Coronary artery (tissue), 2 donors: ENCODE data around the gene COX6A1.
A peak's percentile ranks its signal among the peaks of the same experiment; 100 is the strongest.

Source experiments
- DNase-seq: peaks from one replicate; pipeline ENCODE4 v3.0.0-alpha.2; 2017; ENCODE audit warnings: low spot score
- H3K27ac ChIP-seq, 2 donors: fragments of 200-600 bp; sonication (generic); one replicate each; pipeline ENCODE4 v1.5.1; 2016 to 2019
- H3K4me3 ChIP-seq: fragments of 200-600 bp; sonication (generic); 2 replicates; pipeline ENCODE4 v1.5.1; 2016; ENCODE audit warnings: mild to moderate bottlenecking, moderate library complexity
- TF ChIP-seq, protein P1 (sequence below): fragments of 200-600 bp; sonication (generic); IDR thresholded peaks from one replicate; pipeline ENCODE4 v1.5.1; 2019; ENCODE audit warnings: antibody characterized with exemption

The COX6A1 gene

DNA sequence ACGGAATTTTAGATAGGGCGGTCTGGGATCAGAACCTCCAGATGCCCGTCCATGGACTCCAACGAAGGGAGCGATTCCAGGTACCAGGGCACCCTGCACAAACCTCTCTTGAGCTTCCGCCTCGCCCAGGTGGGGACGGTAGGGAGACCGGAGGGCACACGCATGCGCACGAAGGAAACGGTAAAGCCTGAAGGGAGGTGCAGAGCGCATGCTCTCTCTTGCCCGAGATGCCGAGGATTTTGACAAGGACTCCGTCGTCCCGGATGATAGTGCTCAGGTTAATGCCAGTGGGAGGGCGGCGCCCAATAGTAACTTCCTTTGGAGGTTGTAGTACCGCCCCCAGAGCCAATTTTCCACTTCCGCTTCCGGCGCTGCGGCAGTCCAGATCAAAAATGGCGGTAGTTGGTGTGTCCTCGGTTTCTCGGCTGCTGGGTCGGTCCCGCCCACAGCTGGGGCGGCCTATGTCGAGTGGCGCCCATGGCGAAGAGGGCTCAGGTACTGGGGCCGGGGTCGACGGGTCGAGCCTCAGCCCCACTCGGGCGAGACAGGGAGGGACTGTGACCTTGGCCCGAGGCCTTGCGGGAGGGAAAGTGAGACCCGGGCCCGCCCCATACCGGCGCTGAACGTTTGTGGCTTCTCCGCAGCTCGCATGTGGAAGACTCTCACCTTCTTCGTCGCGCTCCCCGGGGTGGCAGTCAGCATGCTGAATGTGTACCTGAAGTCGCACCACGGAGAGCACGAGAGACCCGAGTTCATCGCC is at the start of gene COX6A1:
Gene COX6A1 (plus strand): TSS at position 379 of the 760 bp plus-strand sequence. CDS start 14 bp downstream, at position 393.
- TF ChIP-seq, protein P1, sequence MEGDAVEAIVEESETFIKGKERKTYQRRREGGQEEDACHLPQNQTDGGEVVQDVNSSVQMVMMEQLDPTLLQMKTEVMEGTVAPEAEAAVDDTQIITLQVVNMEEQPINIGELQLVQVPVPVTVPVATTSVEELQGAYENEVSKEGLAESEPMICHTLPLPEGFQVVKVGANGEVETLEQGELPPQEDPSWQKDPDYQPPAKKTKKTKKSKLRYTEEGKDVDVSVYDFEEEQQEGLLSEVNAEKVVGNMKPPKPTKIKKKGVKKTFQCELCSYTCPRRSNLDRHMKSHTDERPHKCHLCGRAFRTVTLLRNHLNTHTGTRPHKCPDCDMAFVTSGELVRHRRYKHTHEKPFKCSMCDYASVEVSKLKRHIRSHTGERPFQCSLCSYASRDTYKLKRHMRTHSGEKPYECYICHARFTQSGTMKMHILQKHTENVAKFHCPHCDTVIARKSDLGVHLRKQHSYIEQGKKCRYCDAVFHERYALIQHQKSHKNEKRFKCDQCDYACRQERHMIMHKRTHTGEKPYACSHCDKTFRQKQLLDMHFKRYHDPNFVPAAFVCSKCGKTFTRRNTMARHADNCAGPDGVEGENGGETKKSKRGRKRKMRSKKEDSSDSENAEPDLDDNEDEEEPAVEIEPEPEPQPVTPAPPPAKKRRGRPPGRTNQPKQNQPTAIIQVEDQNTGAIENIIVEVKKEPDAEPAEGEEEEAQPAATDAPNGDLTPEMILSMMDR = no peak
- DNase-seq = peak; percentile 92
- peak within 1 kb of the TSS; percentile 76 to 88 for H3K27ac ChIP-seq
- peak within 1 kb of the TSS; percentile 82 for H3K4me3 ChIP-seq

DNA sequence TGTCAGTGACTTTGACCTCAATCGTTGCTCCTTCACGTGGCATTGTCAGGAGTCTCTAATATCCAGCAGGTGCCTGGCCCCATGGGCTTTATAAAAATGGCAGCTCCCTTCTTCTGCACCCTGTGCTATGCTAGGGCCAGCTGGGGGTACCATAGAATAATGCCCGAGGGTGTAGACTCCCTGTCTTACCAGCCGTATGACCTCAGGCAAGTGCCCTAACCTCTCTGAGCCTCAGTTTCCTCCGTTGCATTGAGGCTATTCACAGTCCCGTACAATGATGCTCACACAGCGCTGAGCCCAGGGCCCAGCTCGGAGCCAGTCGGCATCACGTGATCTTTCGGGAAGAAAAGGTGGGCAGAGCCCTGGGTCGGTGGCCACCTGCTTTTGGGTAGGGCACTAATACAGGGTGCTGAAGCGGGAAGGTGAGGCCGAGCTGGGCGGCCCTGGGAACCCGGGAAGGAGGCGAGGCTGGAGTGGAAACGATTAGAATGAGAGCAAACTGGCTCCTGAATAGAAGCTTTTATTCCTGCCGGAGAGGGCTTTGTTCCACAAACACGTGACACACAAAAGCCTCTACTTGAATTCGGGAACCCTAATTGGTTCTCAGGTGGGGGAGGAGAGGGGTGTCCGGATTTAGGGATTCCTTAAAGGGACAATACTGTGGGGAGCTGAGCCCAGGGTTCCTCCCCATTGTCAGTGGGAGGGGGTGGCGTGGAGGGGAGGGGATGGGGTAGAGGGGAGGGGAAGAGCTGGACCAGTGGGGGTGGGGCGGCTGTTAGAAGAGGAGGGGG is 49.0 kb upstream of the COX6A1 start:
- DNase-seq = no peak
- Histone ChIP-seq H3K4me3 (no peak overlapping the region), H3K27ac (no peak overlapping the region)
- TF ChIP-seq, protein P1 = no peak

DNA sequence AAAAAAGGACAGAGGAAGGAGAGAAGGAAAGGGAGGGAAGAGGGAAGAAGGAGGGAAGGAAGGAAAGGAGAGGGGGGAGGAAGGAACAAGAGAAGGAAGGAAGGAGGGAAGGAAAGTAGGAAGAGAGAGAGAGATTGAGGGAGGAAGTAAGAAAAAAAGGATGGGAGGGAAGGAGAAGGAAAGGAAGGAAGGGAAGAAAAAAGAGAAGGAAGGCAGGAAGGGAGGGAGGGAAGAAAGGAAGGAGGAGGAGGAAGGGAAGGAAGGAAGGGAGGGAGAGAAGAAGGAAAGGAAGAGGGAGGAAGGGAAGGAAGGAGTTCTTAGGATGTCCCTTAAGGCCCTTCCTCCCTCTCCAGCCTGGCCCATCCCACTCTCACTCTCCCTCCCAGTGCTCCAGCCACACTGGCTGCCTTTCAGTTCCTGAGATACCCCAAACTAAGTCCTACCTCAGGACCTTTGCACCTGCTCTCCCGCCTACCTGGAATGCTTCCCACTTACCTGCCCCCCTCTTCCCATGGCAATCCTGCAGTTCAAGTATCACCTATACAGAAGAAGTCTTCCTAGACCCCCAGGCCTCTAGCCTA is 47.3 kb upstream of the COX6A1 start:
- Histone ChIP-seq H3K27ac (no peak overlapping the region), H3K4me3 (no peak overlapping the region)
- DNase-seq = no peak
- TF ChIP-seq, protein P1 = no peak

DNA sequence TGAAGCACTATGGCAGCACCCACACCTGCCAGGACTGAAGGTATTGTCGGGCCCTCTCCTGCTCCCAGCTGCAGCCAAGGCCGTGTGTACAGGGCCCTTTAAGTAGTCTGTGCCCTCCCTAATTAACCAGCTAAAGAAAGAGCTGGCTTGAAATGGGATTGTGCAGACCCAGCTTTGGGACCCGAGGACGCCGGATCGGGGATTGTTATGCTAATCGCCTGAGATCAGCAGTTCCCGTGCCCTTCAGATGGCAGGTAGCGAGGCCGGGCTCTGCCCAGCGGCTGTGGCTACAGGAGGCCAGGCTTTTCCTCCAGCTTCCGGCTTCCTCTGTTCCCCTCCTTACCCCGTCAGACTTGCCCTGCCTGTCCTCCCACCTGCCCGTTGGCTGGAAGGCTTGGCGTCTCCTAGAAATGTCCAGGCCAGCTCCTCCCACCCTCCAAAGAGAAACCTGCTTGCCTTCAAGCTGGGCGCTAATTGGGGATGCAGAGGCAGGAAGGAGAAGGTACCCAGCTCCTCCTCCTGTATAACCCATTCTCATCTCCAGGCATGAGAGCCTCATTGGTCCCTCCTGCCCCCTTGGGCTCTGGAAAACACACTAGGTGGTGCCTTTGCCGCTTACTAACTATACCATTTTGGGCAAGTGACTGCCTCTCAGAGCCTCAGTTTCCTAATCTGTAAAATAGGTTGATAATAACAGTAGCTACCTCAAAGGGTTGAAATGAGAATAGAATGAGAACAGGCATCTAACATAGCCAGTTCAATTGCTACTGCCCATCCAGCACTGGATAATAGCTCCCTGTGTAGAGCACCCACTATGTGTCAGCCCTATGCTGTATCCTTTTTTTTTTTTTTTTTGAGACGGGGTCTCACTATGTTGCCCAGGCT is 43.2 kb upstream of the COX6A1 start:
- TF ChIP-seq, protein P1 = no peak
- no peak for DNase-seq
- no peak overlapping the region for H3K4me3 ChIP-seq
- H3K27ac ChIP-seq = no peak overlapping the region

DNA sequence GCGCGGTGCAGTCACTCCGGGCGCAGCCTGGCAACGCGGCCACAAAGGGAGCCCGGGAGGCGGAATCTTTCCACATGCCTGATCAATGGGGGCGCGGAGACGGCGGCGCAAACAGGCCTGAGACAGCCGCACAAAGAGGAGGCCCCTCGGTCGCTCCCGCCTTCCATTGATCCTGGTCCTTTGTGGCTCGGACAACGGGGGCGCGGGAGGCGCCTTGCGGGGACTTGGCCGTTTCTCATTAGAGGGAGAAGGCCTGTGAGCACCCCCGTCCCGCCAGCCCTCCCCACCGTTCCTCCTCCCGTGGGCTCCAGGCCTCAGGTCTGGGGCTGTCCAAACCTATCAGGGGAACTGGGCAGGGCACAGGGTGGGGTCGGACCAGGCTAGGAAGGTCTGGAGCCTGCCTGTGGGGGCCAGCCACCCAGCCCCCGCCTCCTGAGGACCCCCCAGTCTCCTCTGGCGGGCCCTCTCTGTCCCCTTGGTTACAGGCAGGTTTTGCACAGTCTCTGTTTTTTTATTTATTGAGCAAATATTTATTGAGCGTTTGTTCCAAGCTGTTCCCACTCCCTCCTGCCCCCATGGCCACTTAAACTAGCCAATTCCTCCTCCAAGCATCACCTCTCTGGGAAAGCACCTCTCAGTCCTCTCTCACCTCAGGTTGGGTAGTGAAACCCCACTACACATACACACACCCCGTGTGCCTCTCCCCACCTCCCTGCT is 39.9 kb upstream of the COX6A1 start:
- DNase-seq = no peak
- TF ChIP-seq, protein P1 = no peak
- Histone ChIP-seq H3K4me3 (no peak overlapping the region), H3K27ac (no peak overlapping the region)

DNA sequence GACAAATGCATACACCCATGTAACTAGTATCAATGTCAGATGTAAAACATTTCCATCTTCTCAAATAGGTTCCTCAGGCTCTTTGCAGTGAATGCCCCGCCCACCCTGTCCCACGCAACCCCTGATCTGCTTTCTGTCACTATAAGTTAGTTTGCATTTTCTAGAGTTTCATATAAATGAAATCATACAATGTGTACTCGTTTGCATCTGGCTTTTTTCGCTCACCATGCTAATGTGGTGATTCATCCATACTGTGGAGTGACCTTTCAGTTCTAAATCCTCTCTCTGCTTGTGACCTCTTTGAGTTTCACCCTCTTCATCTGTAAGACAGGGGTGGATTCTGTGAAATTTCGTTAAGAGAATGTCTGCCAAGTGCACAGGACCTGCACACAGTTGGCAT is 38.4 kb upstream of the COX6A1 start:
- Histone ChIP-seq H3K27ac (no peak overlapping the region), H3K4me3 (no peak overlapping the region)
- no peak for DNase-seq
- TF ChIP-seq, protein P1 = no peak
